Panc1 (cell line): Measurements from ENCODE around the gene LRRC3. TPM values are rescaled to one million over a fixed set of nuclear protein-coding genes. Genes with fewer than 3 reads are reported as not detected.

ENCODE experiments used
- ATAC-seq: fragments of 200-7000 bp; cut with Tn5 transposase; 2 replicates; pipeline ENCODE4 v1.9.1; 2020; ENCODE audit warnings: mild to moderate bottlenecking, moderate library complexity
- BruUV-seq: library from RNA; stranded (reverse); fragments of 400-500 nt; replicated peaks from 2 replicates; lab custom pipeline; 2021; lab: Mats Ljungman, UMichigan
- CTCF ChIA-PET: fragments of 300-600 bp; sonication (Branson Sonifier 250); formaldehyde crosslinking; loops from one replicate; lab custom pipeline; 2022; ENCODE audit warnings: antibody characterized with exemption; lab: Charles Lee
- POLR2A ChIA-PET: fragments of 300-600 bp; sonication (Branson Sonifier 250); formaldehyde crosslinking; loops from one replicate; lab custom pipeline; 2022; ENCODE audit warnings: antibody characterized with exemption; lab: Charles Lee
- DNase-seq: peaks from one replicate; pipeline ENCODE4 v3.0.0-alpha.2; 2010; ENCODE audit warnings: low read depth, low spot score
- H3K27ac ChIP-seq: 2 replicates; pipeline ENCODE4 v1.5.1; 2011; ENCODE audit warnings: mild to moderate bottlenecking, low read length, inconsistent platforms
- H3K27me3 ChIP-seq: fragments of 200-500 bp; sonication (Bioruptor generic); 2 replicates; pipeline ENCODE4 v1.6.0; 2014; ENCODE audit warnings: low read length, inconsistent platforms; ENCODE audit not compliant: control insufficient read depth, insufficient read depth
- H3K36me3 ChIP-seq: fragments of 200-500 bp; sonication (Bioruptor generic); 2 replicates; pipeline ENCODE4 v1.5.1; 2014; ENCODE audit warnings: inconsistent platforms, mild to moderate bottlenecking, low read length, moderate library complexity; ENCODE audit not compliant: control insufficient read depth, insufficient read depth
- H3K4me1 ChIP-seq: 2 replicates; pipeline ENCODE4 v1.5.1; 2011; ENCODE audit warnings: inconsistent platforms, mild to moderate bottlenecking, low read length, moderate library complexity; ENCODE audit not compliant: control insufficient read depth, insufficient read depth
- H3K4me3 ChIP-seq, 2 experiments: 2 replicates each; pipeline ENCODE4 v1.5.1; 2011 to 2012; ENCODE audit warnings: low read depth in 2 of 2, low read length in 2 of 2, mild to moderate bottlenecking in 2 of 2, inconsistent platforms in 1 of 2, moderate library complexity in 1 of 2
- H3K9me3 ChIP-seq: fragments of 200-500 bp; sonication (Bioruptor generic); 2 replicates; pipeline ENCODE4 v1.5.1; 2014; ENCODE audit warnings: low read depth, mild to moderate bottlenecking, inconsistent platforms, low read length, moderate library complexity; ENCODE audit not compliant: control insufficient read depth, insufficient read depth
- POLR2AphosphoS5 ChIP-seq: IDR thresholded peaks from 2 replicates; pipeline ENCODE4 v1.6.1; 2012; ENCODE audit warnings: mild to moderate bottlenecking, low read depth, low read length, moderate library complexity
- SIN3A ChIP-seq: IDR thresholded peaks from 2 replicates; pipeline ENCODE4 v1.6.1; 2012; ENCODE audit warnings: low read depth, mild to moderate bottlenecking, low read length, moderate library complexity, borderline replicate concordance; ENCODE audit not compliant: insufficient read depth
- TCF7L2 ChIP-seq: IDR thresholded peaks from 2 replicates; pipeline ENCODE4 v1.6.1; 2011; ENCODE audit warnings: mild to moderate bottlenecking, low read depth, low read length, inconsistent platforms
- in situ Hi-C: cut with HindIII; loops from 2 replicates; pipeline ENCODE4 v1.10.0; 2016; ENCODE audit warnings: low sequenced_read_pairs, low pct_unique_long_range_greater_than_20kb
- intact Hi-C: fragments of 100-400 bp; cut with micrococcal nuclease; formaldehyde crosslinking; loops from one replicate; pipeline ENCODE4 v1.10.0; 2022; ENCODE audit not compliant: unreplicated experiment
- total RNA-seq: library from RNA; stranded (reverse); gene quantifications from one replicate; pipeline ENCODE4 v1.2.1, GENCODE V29; 2021; ENCODE audit not compliant: unreplicated experiment
- TF ChIP-seq, protein P1 (sequence below), 2 experiments: IDR thresholded peaks; 2 replicates each; pipeline ENCODE4 v1.6.1; 2011 to 2012; ENCODE audit warnings: low read depth in 2 of 2, control low read depth in 1 of 2, low read length in 1 of 2, mild to moderate bottlenecking in 1 of 2, moderate library complexity in 1 of 2; ENCODE audit not compliant: insufficient read depth in 1 of 2
- TF ChIP-seq, protein P2 (sequence below): fragments of 450-650 bp; IDR thresholded peaks from 2 replicates; pipeline ENCODE4 v1.5.1; 2017; ENCODE audit warnings: mild to moderate bottlenecking

LRRC3 gene
- total RNA-seq, 1 experiment from 2014 or later, result 3.3 TPM

GRCh38 chr21:44494956-44495355, 39.6 kb downstream of the LRRC3 start:
- in situ Hi-C loops (no loop called here), intact Hi-C loops (no loop called here)
- DNase-seq (no peak), ATAC-seq (no peak)
- no peaks in the 10 kb centered on the region for H3K4me1 ChIP-seq
- H3K27me3 ChIP-seq, result no peaks in the 10 kb centered on the region
- no peak overlapping the region for H3K4me3 ChIP-seq
- ChIA-PET CTCF (no interaction called here), POLR2A (no interaction called here)
- H3K9me3 ChIP-seq, result no peaks in the 10 kb centered on the region
- TF ChIP-seq, protein P1, sequence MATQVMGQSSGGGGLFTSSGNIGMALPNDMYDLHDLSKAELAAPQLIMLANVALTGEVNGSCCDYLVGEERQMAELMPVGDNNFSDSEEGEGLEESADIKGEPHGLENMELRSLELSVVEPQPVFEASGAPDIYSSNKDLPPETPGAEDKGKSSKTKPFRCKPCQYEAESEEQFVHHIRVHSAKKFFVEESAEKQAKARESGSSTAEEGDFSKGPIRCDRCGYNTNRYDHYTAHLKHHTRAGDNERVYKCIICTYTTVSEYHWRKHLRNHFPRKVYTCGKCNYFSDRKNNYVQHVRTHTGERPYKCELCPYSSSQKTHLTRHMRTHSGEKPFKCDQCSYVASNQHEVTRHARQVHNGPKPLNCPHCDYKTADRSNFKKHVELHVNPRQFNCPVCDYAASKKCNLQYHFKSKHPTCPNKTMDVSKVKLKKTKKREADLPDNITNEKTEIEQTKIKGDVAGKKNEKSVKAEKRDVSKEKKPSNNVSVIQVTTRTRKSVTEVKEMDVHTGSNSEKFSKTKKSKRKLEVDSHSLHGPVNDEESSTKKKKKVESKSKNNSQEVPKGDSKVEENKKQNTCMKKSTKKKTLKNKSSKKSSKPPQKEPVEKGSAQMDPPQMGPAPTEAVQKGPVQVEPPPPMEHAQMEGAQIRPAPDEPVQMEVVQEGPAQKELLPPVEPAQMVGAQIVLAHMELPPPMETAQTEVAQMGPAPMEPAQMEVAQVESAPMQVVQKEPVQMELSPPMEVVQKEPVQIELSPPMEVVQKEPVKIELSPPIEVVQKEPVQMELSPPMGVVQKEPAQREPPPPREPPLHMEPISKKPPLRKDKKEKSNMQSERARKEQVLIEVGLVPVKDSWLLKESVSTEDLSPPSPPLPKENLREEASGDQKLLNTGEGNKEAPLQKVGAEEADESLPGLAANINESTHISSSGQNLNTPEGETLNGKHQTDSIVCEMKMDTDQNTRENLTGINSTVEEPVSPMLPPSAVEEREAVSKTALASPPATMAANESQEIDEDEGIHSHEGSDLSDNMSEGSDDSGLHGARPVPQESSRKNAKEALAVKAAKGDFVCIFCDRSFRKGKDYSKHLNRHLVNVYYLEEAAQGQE (IDR thresholded peaks at IDR 0.05; ENCODE audit: insufficient read depth in 1 of 2, low read depth in 2 of 2, low read length in 1 of 2), result no peak
- TF ChIP-seq POLR2AphosphoS5 (no peak), TCF7L2 (no peak), SIN3A (no peak)
- TF ChIP-seq, protein P2, sequence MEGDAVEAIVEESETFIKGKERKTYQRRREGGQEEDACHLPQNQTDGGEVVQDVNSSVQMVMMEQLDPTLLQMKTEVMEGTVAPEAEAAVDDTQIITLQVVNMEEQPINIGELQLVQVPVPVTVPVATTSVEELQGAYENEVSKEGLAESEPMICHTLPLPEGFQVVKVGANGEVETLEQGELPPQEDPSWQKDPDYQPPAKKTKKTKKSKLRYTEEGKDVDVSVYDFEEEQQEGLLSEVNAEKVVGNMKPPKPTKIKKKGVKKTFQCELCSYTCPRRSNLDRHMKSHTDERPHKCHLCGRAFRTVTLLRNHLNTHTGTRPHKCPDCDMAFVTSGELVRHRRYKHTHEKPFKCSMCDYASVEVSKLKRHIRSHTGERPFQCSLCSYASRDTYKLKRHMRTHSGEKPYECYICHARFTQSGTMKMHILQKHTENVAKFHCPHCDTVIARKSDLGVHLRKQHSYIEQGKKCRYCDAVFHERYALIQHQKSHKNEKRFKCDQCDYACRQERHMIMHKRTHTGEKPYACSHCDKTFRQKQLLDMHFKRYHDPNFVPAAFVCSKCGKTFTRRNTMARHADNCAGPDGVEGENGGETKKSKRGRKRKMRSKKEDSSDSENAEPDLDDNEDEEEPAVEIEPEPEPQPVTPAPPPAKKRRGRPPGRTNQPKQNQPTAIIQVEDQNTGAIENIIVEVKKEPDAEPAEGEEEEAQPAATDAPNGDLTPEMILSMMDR, result no peak
- BruUV-seq, result no TSS peak
- H3K36me3 ChIP-seq, result no peaks in the 10 kb centered on the region
- no peak overlapping the region for H3K27ac ChIP-seq

DNA sequence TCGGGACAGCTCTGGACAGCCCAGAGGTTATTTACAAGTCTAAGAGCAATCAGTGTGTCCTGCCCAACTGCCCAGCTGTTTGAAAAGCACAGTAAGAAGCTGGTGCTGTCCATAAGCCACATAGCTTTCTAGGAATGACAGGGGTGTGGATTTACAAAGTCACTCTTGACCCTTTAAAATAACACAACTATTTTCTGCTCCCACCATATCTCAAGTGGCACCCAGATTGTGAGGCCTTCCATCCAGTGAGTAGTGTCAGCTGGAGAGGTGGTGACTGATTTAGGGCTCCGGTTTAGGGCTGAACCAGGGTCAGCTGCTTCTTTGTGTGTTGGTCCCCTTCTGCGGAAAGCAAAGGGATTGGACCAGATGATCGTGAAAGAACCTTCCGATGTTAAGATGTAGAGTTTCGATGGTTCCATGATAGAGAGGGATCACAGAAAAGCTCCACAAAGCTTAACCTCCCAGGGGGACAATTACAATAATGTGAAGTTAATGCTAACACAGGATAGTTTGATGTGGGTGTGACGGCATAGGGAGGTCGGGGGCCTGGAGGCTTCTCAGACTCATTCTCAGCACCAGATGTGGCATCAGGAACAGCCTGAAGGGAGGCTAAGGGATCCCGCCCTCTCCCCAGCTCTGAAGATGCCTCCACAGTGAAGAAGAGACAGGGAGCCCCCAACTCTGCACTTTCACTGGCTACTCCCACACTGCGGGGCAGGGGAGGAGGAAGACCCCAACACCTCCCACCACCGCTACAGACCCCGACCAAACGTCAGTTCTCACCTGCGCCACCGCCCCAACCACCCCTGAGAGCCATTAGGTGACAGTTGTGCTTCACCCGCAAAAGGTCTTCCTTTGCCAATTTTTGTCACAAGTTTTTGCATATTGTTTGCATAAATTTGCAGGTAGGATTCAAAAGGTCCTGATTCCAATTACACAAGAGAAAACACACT, 40.6 kb downstream of the LRRC3 start:
- DNase-seq (no peak), ATAC-seq (no peak)
- no TSS peak for BruUV-seq
- Histone ChIP-seq H3K9me3 (no peaks in the 10 kb centered on the region), H3K4me3 (no peak overlapping the region), H3K27me3 (no peaks in the 10 kb centered on the region), H3K4me1 (no peaks in the 10 kb centered on the region), H3K36me3 (no peaks in the 10 kb centered on the region), H3K27ac (no peak overlapping the region)
- intact Hi-C loops, result no loop called here
- CTCF ChIA-PET, result no interaction called here
- in situ Hi-C loops, result no loop called here
- TF ChIP-seq TCF7L2, result no peak
- TF ChIP-seq, protein P2, result no peak
- TF ChIP-seq SIN3A, result no peak
- POLR2A ChIA-PET, result no interaction called here
